ENCODE measurements around the gene ODF4. TPM values are rescaled to one million over a fixed set of nuclear protein-coding genes. Genes with fewer than 3 reads are reported as not detected.

Gene ODF4
- total and polyA plus RNA-seq, 2 of the 4 experiments (the other 2 are of a cell fraction): not detected

DNA sequence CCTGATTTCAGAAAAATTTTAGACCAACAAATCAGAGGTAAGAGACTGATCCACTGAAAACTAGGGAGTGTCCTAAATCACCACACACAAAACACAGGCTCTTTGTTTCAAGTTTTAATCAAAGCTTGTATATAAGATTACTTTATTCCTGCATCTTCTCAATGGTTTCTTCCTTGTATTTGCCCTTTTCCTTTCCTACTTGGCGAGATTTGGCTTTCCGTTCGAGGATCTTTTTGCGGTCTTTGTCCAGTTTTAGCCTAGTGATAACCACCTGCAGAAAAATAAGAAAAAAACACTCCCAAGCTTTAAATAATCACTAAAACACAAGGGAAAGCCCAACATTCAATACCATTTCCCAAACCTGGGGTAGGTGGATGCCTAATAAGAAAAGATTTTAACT, 37.8 kb downstream of the ODF4 start:
- H3K4me2 ChIP-seq (ENCODE audit: low read depth, low read length): no peak overlapping the region
- H3K36me3 ChIP-seq (ENCODE audit: control insufficient read depth, insufficient read depth, low read length): peaks cover 27% of the 10 kb centered on the region
- ATAC-seq (ENCODE audit: low read depth): no peak
- H2AK9ac ChIP-seq (replicated peaks; ENCODE audit: low read depth, low read length, poor library complexity): no peak overlapping the region
- H3K14ac ChIP-seq (replicated peaks; ENCODE audit: low read depth, low read length): no peak overlapping the region
- no peak overlapping the region for H3K18ac ChIP-seq (ENCODE audit: low read depth, low read length)
- H3K27me3 ChIP-seq (ENCODE audit: control insufficient read depth, insufficient read depth, low read length): no peaks in the 10 kb centered on the region
- H2BK5ac ChIP-seq (ENCODE audit: low read depth, low read length, poor library complexity, severe bottlenecking): no peak overlapping the region
- in situ Hi-C loops (cut with MboI; ENCODE audit: low sequenced_read_pairs): no loop called here
- BruUV-seq (replicated peaks): no TSS peak
- CTCF ChIA-PET: no interaction called here
- H3K23ac ChIP-seq (ENCODE audit: low read depth, low read length): no peak overlapping the region
- H4K8ac ChIP-seq (ENCODE audit: low read depth in 2 of 2, low read length in 2 of 2): no peak overlapping the region
- H4K5ac ChIP-seq (ENCODE audit: low read depth, low read length): no peak overlapping the region
- no peak overlapping the region for H2BK20ac ChIP-seq (ENCODE audit: low read depth, low read length)
- no peak overlapping the region for H3K9ac ChIP-seq (ENCODE audit: low read depth, low read length)
- no peak overlapping the region for H3K56ac ChIP-seq (ENCODE audit: extremely low read depth, insufficient read depth, low read length)
- peaks cover 10 to 34% of the 10 kb centered on the region in 2 experiments for H3K79me1 ChIP-seq (ENCODE audit: low read depth in 1 of 2, low read length in 2 of 2)
- no peak overlapping the region for H3K4ac ChIP-seq (ENCODE audit: low read depth, low read length)
- intact Hi-C loops (cut with micrococcal nuclease): loop anchor here (2.0 kb wide), 1 partner anchor 129 kb away; the partner anchor contains the start of genes CTC1 and PFAS
- no peak overlapping the region for H2AFZ ChIP-seq (replicated peaks; ENCODE audit: low read length, poor library complexity)
- no peak for DNase-seq
- H2BK15ac ChIP-seq (ENCODE audit: low read depth, low read length): no peak overlapping the region
- H3K27ac ChIP-seq (ENCODE audit: insufficient read depth, low read length): no peak overlapping the region
- no CpG with 5 or more reads among the region's 4 CpGs for WGBS, 2 experiments (ENCODE audit: extremely low coverage in 2 of 2, insufficient read length in 1 of 2)
- TF ChIP-seq CEBPB (IDR thresholded peaks at IDR 0.05; ENCODE audit: low read depth, low read length) (no peak), MAZ (IDR thresholded peaks at IDR 0.05; ENCODE audit: borderline replicate concordance, low read depth, low read length) (no peak), FOS (IDR thresholded peaks at IDR 0.05; ENCODE audit: low read depth, low read length) (no peak), NFE2L2 (IDR thresholded peaks at IDR 0.05; ENCODE audit: low read depth, low read length) (no peak), CTCF (conservative IDR thresholded peaks at IDR 0.05; ENCODE audit: low read depth, low read length) (no peak), POLR2A (IDR thresholded peaks at IDR 0.05; ENCODE audit: low read depth, low read length) (no peak), SMC3 (IDR thresholded peaks at IDR 0.05; ENCODE audit: low read depth, low read length) (no peak), RCOR1 (IDR thresholded peaks at IDR 0.05; ENCODE audit: insufficient replicate concordance, low read length) (no peak), MAFK (IDR thresholded peaks at IDR 0.05; ENCODE audit: low read depth, low read length) (no peak), RFX5 (IDR thresholded peaks at IDR 0.05; ENCODE audit: low read depth, low read length) (no peak), CHD1 (IDR thresholded peaks at IDR 0.05; ENCODE audit: low read depth, low read length) (no peak)
- TF ChIP-seq, protein P1, sequence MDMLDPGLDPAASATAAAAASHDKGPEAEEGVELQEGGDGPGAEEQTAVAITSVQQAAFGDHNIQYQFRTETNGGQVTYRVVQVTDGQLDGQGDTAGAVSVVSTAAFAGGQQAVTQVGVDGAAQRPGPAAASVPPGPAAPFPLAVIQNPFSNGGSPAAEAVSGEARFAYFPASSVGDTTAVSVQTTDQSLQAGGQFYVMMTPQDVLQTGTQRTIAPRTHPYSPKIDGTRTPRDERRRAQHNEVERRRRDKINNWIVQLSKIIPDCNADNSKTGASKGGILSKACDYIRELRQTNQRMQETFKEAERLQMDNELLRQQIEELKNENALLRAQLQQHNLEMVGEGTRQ (IDR thresholded peaks at IDR 0.05; ENCODE audit: low read depth, low read length): no peak
- TF ChIP-seq, protein P2, sequence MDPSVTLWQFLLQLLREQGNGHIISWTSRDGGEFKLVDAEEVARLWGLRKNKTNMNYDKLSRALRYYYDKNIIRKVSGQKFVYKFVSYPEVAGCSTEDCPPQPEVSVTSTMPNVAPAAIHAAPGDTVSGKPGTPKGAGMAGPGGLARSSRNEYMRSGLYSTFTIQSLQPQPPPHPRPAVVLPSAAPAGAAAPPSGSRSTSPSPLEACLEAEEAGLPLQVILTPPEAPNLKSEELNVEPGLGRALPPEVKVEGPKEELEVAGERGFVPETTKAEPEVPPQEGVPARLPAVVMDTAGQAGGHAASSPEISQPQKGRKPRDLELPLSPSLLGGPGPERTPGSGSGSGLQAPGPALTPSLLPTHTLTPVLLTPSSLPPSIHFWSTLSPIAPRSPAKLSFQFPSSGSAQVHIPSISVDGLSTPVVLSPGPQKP (IDR thresholded peaks at IDR 0.05; ENCODE audit: borderline replicate concordance, low read depth, low read length): no peak
- H3K4me1 ChIP-seq (ENCODE audit: control insufficient read depth, insufficient read depth, low read length): peaks cover 8% of the 10 kb centered on the region
- peaks cover 33% of the 10 kb centered on the region for H4K20me1 ChIP-seq (ENCODE audit: insufficient read depth, low read length)
- dilution Hi-C loops (cut with HindIII; ENCODE audit: low sequenced_read_pairs, unreplicated experiment): no loop called here
- no peaks in the 10 kb centered on the region for H3K9me3 ChIP-seq (ENCODE audit: control insufficient read depth, insufficient read depth, low read length)
- H4K91ac ChIP-seq (ENCODE audit: insufficient read depth, low read depth, low read length): no peak overlapping the region
- H3K4me3 ChIP-seq (ENCODE audit: insufficient read depth, low read depth, low read length): no peak overlapping the region
- POLR2A ChIA-PET (ENCODE audit: unreplicated experiment): no interaction called here
- H3K9me1 ChIP-seq (ENCODE audit: insufficient read depth, low read length): peaks cover 3% of the 10 kb centered on the region; the same call in 1 of the 2 replicates
- no peak overlapping the region for H2AK5ac ChIP-seq (ENCODE audit: low read depth, low read length)
- H2BK120ac ChIP-seq (ENCODE audit: low read depth, low read length): no peak overlapping the region
